MM.1S (cell line): ENCODE measurements around the gene ZFR.

Source experiments
- EZH2 ChIP-seq: fragments of 300-600 bp; sonication (generic); optimal IDR thresholded peaks from 2 replicates; pipeline ENCODE3; 2017; ENCODE audit warnings: low read depth, mild to moderate bottlenecking, antibody characterized with exemption, low read length, mixed read lengths
- TF ChIP-seq, protein P1 (sequence below): fragments of 300-600 bp; sonication (generic); IDR thresholded peaks from 2 replicates; pipeline ENCODE4 v1.5.1; 2016; ENCODE audit warnings: antibody characterized with exemption, low read length, mixed read lengths

DNA sequence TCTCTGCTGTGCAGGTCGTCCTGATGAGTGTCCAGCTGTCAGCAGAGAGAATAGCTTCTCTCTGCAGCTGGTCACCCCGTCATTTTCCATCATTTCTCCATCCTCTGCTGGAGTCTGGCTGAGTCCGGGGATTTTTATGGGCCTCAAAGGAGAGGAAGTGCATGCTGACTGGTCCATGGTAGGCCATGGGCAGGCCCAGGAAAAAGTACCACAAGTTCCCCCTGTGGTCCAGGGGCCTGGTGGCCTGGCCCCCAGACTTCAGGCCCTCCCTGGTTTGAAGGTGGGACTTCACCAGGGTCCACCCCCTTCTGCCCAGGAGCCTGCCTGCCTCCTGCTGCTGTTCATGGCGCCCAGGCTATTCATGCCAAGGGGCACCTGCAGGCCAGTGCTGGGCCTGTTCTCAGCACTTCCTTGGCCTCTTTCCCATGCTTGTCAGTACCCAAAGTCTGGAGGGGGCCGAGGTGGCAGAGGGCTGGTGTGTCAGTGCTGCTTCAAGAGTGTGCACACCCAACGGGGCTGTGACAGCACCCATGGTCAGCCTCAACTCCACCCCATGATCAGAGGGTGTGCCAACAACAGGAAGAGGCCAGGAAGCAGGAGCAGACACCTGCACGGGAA, 124.5 kb downstream of the ZFR start:
- TF ChIP-seq, protein P1, sequence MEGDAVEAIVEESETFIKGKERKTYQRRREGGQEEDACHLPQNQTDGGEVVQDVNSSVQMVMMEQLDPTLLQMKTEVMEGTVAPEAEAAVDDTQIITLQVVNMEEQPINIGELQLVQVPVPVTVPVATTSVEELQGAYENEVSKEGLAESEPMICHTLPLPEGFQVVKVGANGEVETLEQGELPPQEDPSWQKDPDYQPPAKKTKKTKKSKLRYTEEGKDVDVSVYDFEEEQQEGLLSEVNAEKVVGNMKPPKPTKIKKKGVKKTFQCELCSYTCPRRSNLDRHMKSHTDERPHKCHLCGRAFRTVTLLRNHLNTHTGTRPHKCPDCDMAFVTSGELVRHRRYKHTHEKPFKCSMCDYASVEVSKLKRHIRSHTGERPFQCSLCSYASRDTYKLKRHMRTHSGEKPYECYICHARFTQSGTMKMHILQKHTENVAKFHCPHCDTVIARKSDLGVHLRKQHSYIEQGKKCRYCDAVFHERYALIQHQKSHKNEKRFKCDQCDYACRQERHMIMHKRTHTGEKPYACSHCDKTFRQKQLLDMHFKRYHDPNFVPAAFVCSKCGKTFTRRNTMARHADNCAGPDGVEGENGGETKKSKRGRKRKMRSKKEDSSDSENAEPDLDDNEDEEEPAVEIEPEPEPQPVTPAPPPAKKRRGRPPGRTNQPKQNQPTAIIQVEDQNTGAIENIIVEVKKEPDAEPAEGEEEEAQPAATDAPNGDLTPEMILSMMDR: no peak
- TF ChIP-seq EZH2: no peak
